ENCODE data around the gene MOGAT3. TPM values are rescaled to one million over a fixed set of nuclear protein-coding genes. Genes with fewer than 3 reads are reported as not detected.

MOGAT3 gene
- 1 to 10 TPM in 1 of 2 donors, not detected in 1; 1.3 TPM for total RNA-seq
- polyA plus RNA-seq (2013, experiment 1 of 2): not detected
- not detected for polyA plus RNA-seq (2013, experiment 2 of 2)
- long read RNA-seq, experiment 1: 0 reads
- long read RNA-seq, experiment 2: 0 reads
- long read RNA-seq, experiment 3: 0 reads
- long read RNA-seq, experiment 4, partial matches to known transcripts: 0 of 1 reads
- long read RNA-seq, experiment 4, other reads (novel, unspliced or antisense): 1 of 1 reads

GRCh38 chr7:101200862-101201599 is at the start of gene MOGAT3:
Gene MOGAT3, minus strand, starts transcription at chr7:101201036. Its CDS starts 182 bp downstream, at chr7:101200854.
- 50 to 74% methylated on average over 2 to 21 of the region's 21 CpGs for WGBS, 2 experiments (ENCODE audit: insufficient coverage in 1 of 2, insufficient read length in 1 of 2)
- Mint-ChIP-seq H3K36me3 (ENCODE audit: low read depth) (peaks cover 4% of the 10 kb centered on the region), H3K27me3 (ENCODE audit: insufficient read depth) (peaks cover 37% of the 10 kb centered on the region), H3K4me1 (peaks cover 7% of the 10 kb centered on the region), H3K9me3 (no peaks in the 10 kb centered on the region), H3K27ac (no peak within 1 kb of the TSS), H3K4me3 (peak within 1 kb of the TSS; percentile 46)
- Histone ChIP-seq H3K27me3 (ENCODE audit: control insufficient read depth, insufficient read depth, low read length, poor library complexity, severe bottlenecking) (no peaks in the 10 kb centered on the region), H3K9ac (ENCODE audit: extremely low read depth, low read length, poor library complexity, severe bottlenecking) (no peak within 1 kb of the TSS), H3K4me1 (ENCODE audit: control insufficient read depth, insufficient read depth, low read length) (peaks cover 5% of the 10 kb centered on the region), H3K9me3 (ENCODE audit: control insufficient read depth, low read length) (no peaks in the 10 kb centered on the region), H3K4me3 (ENCODE audit: low read length) (no peak within 1 kb of the TSS), H3K27ac (ENCODE audit: low read depth, low read length) (no peak within 1 kb of the TSS), H3K36me3 (ENCODE audit: control insufficient read depth, insufficient read depth, low read length) (no peaks in the 10 kb centered on the region)
- peak; percentile 68 for DNase-seq
- no peak for TF ChIP-seq CTCF (conservative IDR thresholded peaks at IDR 0.05)

GRCh38 chr7:101250324-101250723 is 49.5 kb upstream of the MOGAT3 start:
- Histone ChIP-seq H3K9me3 (ENCODE audit: control insufficient read depth, low read length) (no peaks in the 10 kb centered on the region), H3K27ac (ENCODE audit: low read depth, low read length) (no peak overlapping the region), H3K36me3 (ENCODE audit: control insufficient read depth, insufficient read depth, low read length) (peaks cover 11% of the 10 kb centered on the region), H3K9ac (ENCODE audit: extremely low read depth, low read length, poor library complexity, severe bottlenecking) (no peak overlapping the region), H3K27me3 (ENCODE audit: control insufficient read depth, insufficient read depth, low read length, poor library complexity, severe bottlenecking) (no peaks in the 10 kb centered on the region), H3K4me1 (ENCODE audit: control insufficient read depth, insufficient read depth, low read length) (no peaks in the 10 kb centered on the region), H3K4me3 (ENCODE audit: low read length) (no peak overlapping the region)
- Mint-ChIP-seq H3K36me3 (ENCODE audit: low read depth) (peaks cover 24% of the 10 kb centered on the region), H3K4me3 (peak overlapping the region; percentile 92), H3K9me3 (no peaks in the 10 kb centered on the region), H3K27ac (no peak overlapping the region), H3K4me1 (peaks cover 5% of the 10 kb centered on the region), H3K27me3 (ENCODE audit: insufficient read depth) (peaks cover 1% of the 10 kb centered on the region)
- TF ChIP-seq CTCF (conservative IDR thresholded peaks at IDR 0.05): no peak
- DNase-seq: no peak
- 95 to 100% methylated on average over 3 of the region's 3 CpGs for WGBS, 2 experiments (ENCODE audit: insufficient coverage in 1 of 2, insufficient read length in 1 of 2)

- Histone ChIP-seq H3K36me3 (ENCODE audit: control insufficient read depth, insufficient read depth, low read length) (peaks cover 15% of the 10 kb centered on the region), H3K27me3 (ENCODE audit: control insufficient read depth, insufficient read depth, low read length, poor library complexity, severe bottlenecking) (no peaks in the 10 kb centered on the region), H3K4me1 (ENCODE audit: control insufficient read depth, insufficient read depth, low read length) (peaks cover 5% of the 10 kb centered on the region), H3K27ac (ENCODE audit: low read depth, low read length) (no peak overlapping the region), H3K4me3 (ENCODE audit: low read length) (no peak overlapping the region), H3K9me3 (ENCODE audit: control insufficient read depth, low read length) (no peaks in the 10 kb centered on the region), H3K9ac (ENCODE audit: extremely low read depth, low read length, poor library complexity, severe bottlenecking) (no peak overlapping the region)
- TF ChIP-seq CTCF (conservative IDR thresholded peaks at IDR 0.05): peak; percentile 43
- no peak overlapping the region for H3K4me3 Mint-ChIP-seq
- no peaks in the 10 kb centered on the region for H3K9me3 Mint-ChIP-seq
- peaks cover 1% of the 10 kb centered on the region for H3K27me3 Mint-ChIP-seq (ENCODE audit: insufficient read depth)
- peaks cover 26% of the 10 kb centered on the region for H3K36me3 Mint-ChIP-seq (ENCODE audit: low read depth)
- no peak overlapping the region for H3K27ac Mint-ChIP-seq
- WGBS, 2 experiments (ENCODE audit: insufficient coverage in 1 of 2, insufficient read length in 1 of 2): 96 to 97% methylated on average over 3 to 5 of the region's 5 CpGs
- DNase-seq: no peak
- H3K4me1 Mint-ChIP-seq: peaks cover 14% of the 10 kb centered on the region
Observed at GRCh38 chr7:101248276-101248675, 47.4 kb upstream of the MOGAT3 start.
